Dermis blood vessel endothelial cell (primary cell): ENCODE measurements around the gene KIF4B. TPM values are rescaled to one million over a fixed set of nuclear protein-coding genes. Genes with fewer than 3 reads are reported as not detected.
"Not testable (repeated sequence)": the region's sequence is repeated elsewhere in the genome, so short reads cannot be mapped to it uniquely, and the experiment has no call there.

Experiments
- DNase-seq: peaks from one replicate; pipeline ENCODE4 v3.0.0; 2010
- total RNA-seq: library from RNA; depleted of rRNA; stranded (reverse); fragments of >200 nt; gene quantifications from 2 replicates; pipeline ENCODE4 v1.2.3, GENCODE V29; 2014

KIF4B gene, protein sequence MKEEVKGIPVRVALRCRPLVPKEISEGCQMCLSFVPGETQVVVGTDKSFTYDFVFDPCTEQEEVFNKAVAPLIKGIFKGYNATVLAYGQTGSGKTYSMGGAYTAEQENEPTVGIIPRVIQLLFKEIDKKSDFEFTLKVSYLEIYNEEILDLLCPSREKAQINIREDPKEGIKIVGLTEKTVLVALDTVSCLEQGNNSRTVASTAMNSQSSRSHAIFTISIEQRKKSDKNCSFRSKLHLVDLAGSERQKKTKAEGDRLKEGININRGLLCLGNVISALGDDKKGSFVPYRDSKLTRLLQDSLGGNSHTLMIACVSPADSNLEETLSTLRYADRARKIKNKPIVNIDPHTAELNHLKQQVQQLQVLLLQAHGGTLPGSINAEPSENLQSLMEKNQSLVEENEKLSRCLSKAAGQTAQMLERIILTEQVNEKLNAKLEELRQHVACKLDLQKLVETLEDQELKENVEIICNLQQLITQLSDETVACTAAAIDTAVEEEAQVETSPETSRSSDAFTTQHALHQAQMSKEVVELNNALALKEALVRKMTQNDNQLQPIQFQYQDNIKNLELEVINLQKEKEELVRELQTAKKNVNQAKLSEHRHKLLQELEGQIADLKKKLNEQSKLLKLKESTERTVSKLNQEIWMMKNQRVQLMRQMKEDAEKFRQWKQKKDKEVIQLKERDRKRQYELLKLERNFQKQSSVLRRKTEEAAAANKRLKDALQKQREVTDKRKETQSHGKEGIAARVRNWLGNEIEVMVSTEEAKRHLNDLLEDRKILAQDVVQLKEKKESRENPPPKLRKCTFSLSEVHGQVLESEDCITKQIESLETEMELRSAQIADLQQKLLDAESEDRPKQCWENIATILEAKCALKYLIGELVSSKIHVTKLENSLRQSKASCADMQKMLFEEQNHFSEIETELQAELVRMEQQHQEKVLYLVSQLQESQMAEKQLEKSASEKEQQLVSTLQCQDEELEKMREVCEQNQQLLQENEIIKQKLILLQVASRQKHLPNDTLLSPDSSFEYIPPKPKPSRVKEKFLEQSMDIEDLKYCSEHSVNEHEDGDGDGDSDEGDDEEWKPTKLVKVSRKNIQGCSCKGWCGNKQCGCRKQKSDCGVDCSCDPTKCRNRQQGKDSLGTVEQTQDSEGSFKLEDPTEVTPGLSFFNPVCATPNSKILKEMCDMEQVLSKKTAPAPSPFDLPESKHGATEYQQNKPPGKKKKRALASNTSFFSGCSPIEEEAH
- 0.17 and 0.42 TPM in 2 replicates for total RNA-seq

GRCh38 chr5:155013526-155013925, at the start of gene KIF4B:
KIF4B (plus strand) TSS chr5:155013755; CDS start chr5:155013860, 105 bp downstream.
- no peak for DNase-seq

DNA sequence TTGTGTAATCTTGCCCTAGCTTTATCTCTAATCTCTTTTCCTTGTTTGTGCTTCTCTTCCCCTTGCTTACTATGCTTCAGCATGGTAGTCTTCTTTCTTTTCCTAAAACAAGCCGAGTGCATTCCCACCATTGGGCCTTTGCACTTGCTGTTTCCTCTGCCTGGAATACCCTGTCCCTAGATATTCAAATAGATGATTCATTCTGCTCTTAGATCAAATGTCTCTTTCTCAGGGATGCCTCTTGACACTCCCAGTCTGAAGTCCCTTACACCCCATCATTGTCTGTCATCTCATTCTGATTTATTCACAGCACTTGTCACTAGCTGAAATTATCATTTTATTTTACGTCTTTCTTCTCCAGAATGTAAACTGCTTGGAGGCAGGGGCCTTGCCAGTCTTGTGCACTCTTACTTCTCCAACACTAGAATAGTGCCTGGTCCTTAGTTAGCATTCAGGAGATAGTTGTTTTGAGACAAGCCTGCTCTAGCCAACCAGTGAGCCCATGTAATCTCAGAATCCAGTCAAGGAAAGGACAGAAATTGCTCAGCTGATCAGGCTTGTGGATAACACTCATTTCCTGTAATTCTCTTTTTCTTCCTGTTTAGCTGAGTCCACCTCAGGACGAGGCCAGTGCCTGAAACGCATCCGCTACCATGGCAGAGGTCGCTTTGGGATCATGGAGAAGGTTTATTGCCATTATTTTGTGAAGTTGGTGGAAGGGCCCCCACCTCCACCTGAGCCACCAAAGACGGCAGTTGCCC, 47.3 kb upstream of the KIF4B start:
- DNase-seq = peak; percentile 95

DNA sequence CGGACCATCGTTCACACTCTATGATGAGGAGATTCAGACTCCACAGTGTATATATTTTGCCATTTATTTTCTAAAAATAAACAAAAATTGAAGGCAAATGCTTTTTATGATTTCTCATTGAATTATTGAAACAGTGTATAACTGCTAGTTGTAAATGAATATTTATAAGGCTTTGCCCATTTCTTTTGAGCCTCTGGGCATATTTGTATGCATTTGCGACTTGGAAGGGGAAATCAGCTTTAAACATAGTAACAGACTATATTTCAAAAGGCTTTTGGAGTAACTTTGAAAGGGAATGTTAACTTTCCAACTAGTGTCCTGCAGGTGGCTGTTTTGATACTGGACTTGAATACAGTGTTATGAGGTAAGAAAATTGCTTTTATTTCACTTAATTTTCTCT, 46.7 kb upstream of the KIF4B start:
- peak; percentile 21 for DNase-seq

- DNase-seq = peak; percentile 68
Measured at GRCh38 chr5:154967421-154968024, 46.0 kb upstream of the KIF4B start.

DNA sequence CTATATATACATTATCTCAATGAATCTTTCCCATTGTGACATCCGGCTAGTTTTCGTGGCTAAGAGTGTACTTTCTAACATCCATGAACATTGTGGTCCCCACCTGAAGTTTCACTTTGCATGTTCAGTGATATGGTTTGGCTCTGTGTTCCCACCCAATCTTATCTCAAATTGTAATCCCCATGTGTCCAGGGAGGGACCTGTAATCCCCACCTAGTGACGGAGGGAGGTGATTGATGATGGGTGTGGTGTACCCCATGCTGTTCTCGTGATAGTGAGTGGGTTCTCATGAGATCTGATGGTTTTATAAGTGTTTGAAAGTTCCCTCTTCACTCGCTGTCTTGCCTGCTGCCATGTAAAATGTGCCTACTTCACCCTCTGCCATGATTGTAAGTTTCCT, 44.6 kb upstream of the KIF4B start:
- DNase-seq = no peak

DNA sequence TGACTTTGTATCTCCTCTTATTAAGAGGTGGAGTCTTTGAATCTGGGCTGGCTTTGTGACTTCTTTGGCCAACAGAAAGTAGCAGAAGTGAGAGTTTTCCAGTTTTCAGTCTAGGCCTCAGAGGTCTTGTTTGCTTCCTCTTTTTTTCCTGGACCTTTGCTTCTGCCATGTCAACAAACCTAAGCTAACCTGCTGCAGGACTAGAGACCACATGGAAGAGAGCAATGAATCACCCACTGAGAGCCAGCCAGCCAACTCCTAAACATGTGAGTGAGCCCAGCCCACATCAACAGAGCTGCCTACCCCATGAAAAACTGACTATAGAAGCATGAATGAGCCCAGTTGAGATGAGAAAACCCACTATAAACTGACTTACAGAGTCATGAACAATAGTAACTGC, 42.8 kb upstream of the KIF4B start:
- DNase-seq = peak; percentile 60

DNA sequence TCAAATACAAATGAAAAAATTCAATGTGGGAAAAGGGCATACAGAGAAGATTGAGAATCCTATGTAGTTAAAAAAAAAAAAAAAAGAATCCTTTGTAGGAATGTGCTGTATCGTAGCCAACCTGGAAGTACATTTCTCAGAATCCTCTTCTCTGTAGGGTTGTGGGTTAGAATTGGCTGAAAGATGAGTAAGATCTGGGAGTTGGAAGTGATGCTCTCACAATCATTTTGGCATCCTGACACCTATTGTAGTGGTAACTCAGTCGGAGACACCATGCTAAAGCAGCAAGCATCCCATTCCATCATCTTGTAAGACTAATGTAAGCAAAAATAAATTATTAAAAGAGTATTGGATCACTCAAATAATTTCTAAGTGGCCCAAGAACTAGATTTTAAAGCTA, 42.1 kb upstream of the KIF4B start:
- no peak for DNase-seq

DNA sequence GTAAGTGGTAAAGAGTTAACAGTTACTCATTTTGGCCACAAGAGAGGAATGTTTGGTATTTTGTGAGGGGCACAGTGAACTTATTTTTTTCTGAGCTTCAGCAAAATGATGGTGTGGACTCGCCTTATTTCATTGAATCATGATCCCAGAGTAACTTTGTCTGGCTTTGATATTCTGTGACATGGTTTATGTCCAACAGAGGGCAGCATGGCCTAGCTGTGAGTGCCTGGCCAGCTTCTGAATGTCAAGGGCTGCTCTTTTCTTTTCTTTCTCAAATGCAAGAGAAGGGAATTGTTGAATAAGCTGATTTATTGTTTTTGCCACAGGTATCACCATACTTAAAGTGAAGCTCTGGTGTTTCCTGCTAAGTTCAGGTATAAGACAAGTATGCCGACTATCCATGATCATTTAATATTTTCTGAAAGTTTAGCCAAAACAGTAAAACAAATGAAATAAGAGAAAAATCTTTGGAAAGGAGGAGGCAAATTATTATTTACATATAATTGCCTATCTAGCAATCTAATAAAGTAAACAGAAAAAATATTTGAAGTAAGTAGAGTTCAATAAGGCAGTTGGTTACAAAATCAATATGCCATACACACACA, 41.0 kb upstream of the KIF4B start:
- peak; percentile 83 for DNase-seq

GRCh38 chr5:154976082-154976481, 37.5 kb upstream of the KIF4B start:
- DNase-seq = not testable (repeated sequence)

DNA sequence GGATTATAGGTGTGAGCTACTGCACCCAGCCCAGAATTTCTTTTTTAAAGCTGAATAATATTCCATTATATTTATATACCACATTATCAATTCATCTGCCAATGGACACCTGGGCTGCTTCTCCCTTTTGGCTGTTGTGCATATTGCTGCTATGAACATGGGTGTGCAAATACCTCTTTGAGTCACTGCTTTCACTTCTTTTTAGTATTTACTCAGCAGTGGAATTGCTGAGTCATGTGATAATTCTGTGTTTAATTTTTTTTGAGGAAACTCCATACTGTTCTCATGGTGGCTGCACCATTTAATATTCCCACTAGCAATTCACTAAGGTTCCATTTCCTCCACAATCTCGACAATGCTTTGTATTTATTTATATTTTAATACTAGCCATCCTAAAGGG, 36.1 kb upstream of the KIF4B start:
- no peak for DNase-seq

GRCh38 chr5:154978294-154978693, 35.3 kb upstream of the KIF4B start:
- DNase-seq = not testable (repeated sequence)

GRCh38 chr5:154984946-154985516, 28.5 kb upstream of the KIF4B start:
- DNase-seq = no peak

- no peak for DNase-seq
Measured at GRCh38 chr5:154986151-154986550, 27.4 kb upstream of the KIF4B start.

DNA sequence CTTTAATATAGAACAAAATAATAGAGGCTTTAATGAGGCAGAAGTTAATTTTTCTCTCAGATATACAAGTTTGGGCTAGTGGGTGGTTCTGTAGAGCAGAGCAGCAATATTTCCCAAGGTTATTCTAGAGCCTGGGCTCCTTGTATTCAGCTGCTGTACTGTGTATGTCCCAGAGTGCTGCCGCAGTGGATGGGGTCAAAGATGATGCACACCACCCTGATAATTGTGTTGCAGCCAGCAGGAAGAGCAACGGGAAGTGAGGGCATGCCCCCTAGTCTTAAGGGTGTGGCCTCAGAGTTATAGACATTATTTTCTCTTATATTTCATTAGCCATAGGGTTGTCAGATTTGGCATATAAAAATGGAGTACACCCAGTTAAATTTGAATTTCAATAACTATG, 23.9 kb upstream of the KIF4B start:
- DNase-seq = peak; percentile 51

DNA sequence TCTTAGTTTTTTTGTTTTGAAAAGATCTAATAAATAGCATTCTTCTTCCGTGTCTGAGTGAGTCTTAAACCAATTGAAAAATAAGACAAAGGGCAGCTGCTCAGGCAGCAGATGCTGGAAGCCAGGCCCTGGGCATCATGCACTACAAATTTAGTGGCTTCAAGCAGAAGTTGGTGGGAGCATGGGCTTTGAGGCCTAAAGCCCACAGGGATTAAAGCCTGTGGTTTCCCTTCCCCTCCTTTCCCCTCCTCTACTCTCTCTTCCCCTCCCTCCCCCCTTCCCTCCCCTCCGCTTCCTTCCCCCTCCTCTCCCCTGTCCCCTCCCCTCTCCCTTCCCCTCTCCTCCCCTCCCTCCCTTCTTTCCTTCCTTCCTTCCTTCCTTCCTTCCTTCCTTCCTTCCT, 20.1 kb upstream of the KIF4B start:
- no peak for DNase-seq

DNA sequence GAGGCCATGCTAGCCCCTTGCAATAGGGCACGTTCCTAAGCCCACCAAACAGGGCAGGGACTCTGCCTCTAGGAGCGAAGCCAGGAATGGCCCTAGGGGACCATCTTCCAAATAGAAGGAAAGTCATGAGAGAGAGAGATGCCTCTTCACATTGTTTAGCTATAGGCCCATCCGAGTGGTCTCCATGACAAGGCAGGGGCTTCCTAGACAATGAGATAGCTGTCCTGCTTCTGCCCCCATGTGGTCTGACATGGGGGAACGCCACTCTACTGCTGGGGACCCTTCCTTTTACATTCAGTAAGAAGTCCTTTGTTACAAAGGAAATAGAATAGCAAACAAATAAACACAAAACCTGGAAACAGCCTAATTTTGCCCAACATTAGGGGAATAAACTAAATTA, 17.9 kb upstream of the KIF4B start:
- peak; percentile 47 for DNase-seq

DNA sequence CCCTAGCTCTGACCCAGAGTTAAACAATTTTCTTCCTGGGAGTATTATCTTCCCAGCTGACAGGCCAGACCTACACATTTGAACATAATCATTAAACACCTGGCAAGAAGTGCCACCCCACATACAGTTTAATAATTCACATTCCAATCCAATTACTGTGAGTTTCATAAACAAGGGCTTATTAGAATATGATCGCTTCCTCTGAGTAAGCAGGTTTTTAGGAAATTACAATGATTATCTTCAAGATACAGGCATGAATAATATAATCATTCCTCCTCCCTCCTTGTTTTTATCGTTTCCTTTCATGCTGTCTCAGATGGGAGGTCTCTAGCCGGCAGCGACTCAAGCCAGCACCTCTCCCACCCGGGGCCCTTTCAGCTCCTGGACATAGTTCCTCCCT, 15.8 kb upstream of the KIF4B start:
- DNase-seq = peak; percentile 81

GRCh38 chr5:154999865-155000264, 13.7 kb upstream of the KIF4B start:
- DNase-seq = no peak

GRCh38 chr5:155001523-155001922, 12.0 kb upstream of the KIF4B start:
- DNase-seq = no peak

GRCh38 chr5:155002722-155003121, 10.8 kb upstream of the KIF4B start:
- DNase-seq = not testable (repeated sequence)
